HCT116 (cell line): ENCODE data around the gene ITGB1BP1. TPM values are rescaled to one million over a fixed set of nuclear protein-coding genes. Genes with fewer than 3 reads are reported as not detected.

Experiments
- ATAC-seq: fragments of 200-7000 bp; cut with Tn5 transposase; 2 replicates; pipeline ENCODE4 v1.9.1; 2020; ENCODE audit warnings: mild to moderate bottlenecking, moderate library complexity
- BruUV-seq: library from RNA; stranded (reverse); fragments of 400-500 nt; replicated peaks from 2 replicates; lab custom pipeline; 2021; lab: Mats Ljungman, UMichigan
- CTCF ChIA-PET: fragments of 300-600 bp; sonication (Branson Sonifier 250); formaldehyde crosslinking; loops from one replicate; lab custom pipeline; 2021; ENCODE audit warnings: antibody characterized with exemption; lab: Charles Lee
- POLR2A ChIA-PET: fragments of 300-600, 350-600 bp; sonication (Branson Sonifier 250); formaldehyde crosslinking; loops from one replicate; lab custom pipeline; 2021; ENCODE audit warnings: antibody characterized with exemption; lab: Charles Lee
- RAD21 ChIA-PET, 2 experiments: fragments of 300-600 bp; sonication (Branson Sonifier 250); formaldehyde crosslinking; loops; one replicate each; lab custom pipeline; 2023; ENCODE audit warnings: low total read pairs in 2 of 2; ENCODE audit not compliant: uncharacterized antibody in 2 of 2, unreplicated experiment in 2 of 2, low non-redundant PET in 1 of 2; lab: Charles Lee
- DNase-seq: peaks from one replicate; pipeline ENCODE4 v3.0.0-alpha.2; 2010; ENCODE audit warnings: low read depth, low spot score
- H2AFZ ChIP-seq: fragments of 200-600 bp; shearing (Covaris generic), sonication (generic); 2 replicates; pipeline ENCODE4 v1.6.1; 2017; ENCODE audit warnings: low read depth, mixed run types, mixed read lengths, antibody characterized with exemption, low read length; ENCODE audit not compliant: poor library complexity, severe bottlenecking
- H3K27ac ChIP-seq: 2 replicates; pipeline ENCODE4 v1.5.1; 2012; ENCODE audit warnings: low read depth, low read length
- H3K27me3 ChIP-seq: fragments of 200-600 bp; sonication (generic); 2 replicates; pipeline ENCODE4 v1.6.1; 2016; ENCODE audit warnings: mixed run types, low read length, mixed read lengths; ENCODE audit not compliant: insufficient read depth
- H3K36me3 ChIP-seq, 2 experiments: fragments of 200-500 bp in 1 of 2; fragments of 200-600 bp in 1 of 2; sonication (Bioruptor generic) in 1 of 2; sonication (generic) in 1 of 2; 2 replicates each; pipeline versions ENCODE4 v1.5.1 to v1.6.1; 2014 to 2016; ENCODE audit warnings: low read length in 2 of 2, inconsistent platforms in 1 of 2, mixed read lengths in 1 of 2, mixed run types in 1 of 2; ENCODE audit not compliant: insufficient read depth in 2 of 2, control insufficient read depth in 1 of 2
- H3K4me1 ChIP-seq, 2 experiments: fragments of 200-600 bp in 1 of 2; sonication (generic) in 1 of 2; 2 replicates each; pipeline versions ENCODE4 v1.5.1 to v1.6.1; 2012 to 2017; ENCODE audit warnings: low read length in 2 of 2, inconsistent platforms in 1 of 2, mild to moderate bottlenecking in 1 of 2, mixed read lengths in 1 of 2, mixed run types in 1 of 2, moderate library complexity in 1 of 2; ENCODE audit not compliant: insufficient read depth in 2 of 2, control insufficient read depth in 1 of 2
- H3K4me2 ChIP-seq: fragments of 200-600 bp; sonication (generic); 2 replicates; pipeline ENCODE4 v1.6.1; 2017; ENCODE audit warnings: mixed run types, low read length, mixed read lengths
- H3K4me3 ChIP-seq, 2 experiments: fragments of 200-600 bp in 1 of 2; sonication (generic) in 1 of 2; replicated peaks in 1 of 2; 2 replicates each; pipeline ENCODE4 v1.5.1; 2011 to 2016; ENCODE audit warnings: low read length in 2 of 2, control low read depth in 1 of 2, low read depth in 1 of 2, mild to moderate bottlenecking in 1 of 2, mixed read lengths in 1 of 2, mixed run types in 1 of 2
- H3K79me2 ChIP-seq: fragments of 200-600 bp; sonication (generic); 2 replicates; pipeline ENCODE4 v1.6.1; 2017; ENCODE audit warnings: mild to moderate bottlenecking, mixed run types, low read length, moderate library complexity, mixed read lengths; ENCODE audit not compliant: insufficient read depth
- H3K9ac ChIP-seq: fragments of 200-600 bp; sonication (generic); 2 replicates; pipeline ENCODE4 v1.6.1; 2016; ENCODE audit warnings: low read length, mixed read lengths
- H3K9me2 ChIP-seq: fragments of 200-600 bp; sonication (generic), shearing (Covaris generic); 2 replicates; pipeline ENCODE4 v1.6.1; 2017; ENCODE audit warnings: mixed run types, mild to moderate bottlenecking, moderate library complexity; ENCODE audit not compliant: insufficient read depth
- H3K9me3 ChIP-seq, 2 experiments: fragments of 200-500 bp in 1 of 2; fragments of 200-600 bp in 1 of 2; sonication (Bioruptor generic) in 1 of 2; sonication (generic) in 1 of 2; 2 replicates each; pipeline ENCODE4 v1.6.1; 2014 to 2017; ENCODE audit warnings: low read length in 2 of 2, mixed read lengths in 2 of 2, inconsistent platforms in 1 of 2, low read depth in 1 of 2, mild to moderate bottlenecking in 1 of 2, mixed run types in 1 of 2, moderate library complexity in 1 of 2; ENCODE audit not compliant: control insufficient read depth in 1 of 2, insufficient read depth in 1 of 2
- H4K20me1 ChIP-seq: fragments of 200-600 bp; sonication (generic), shearing (Covaris generic); 2 replicates; pipeline ENCODE4 v1.6.1; 2017; ENCODE audit warnings: mixed run types, mild to moderate bottlenecking, moderate library complexity; ENCODE audit not compliant: insufficient read depth
- CEBPB ChIP-seq: IDR thresholded peaks from 2 replicates; pipeline ENCODE4 v1.6.1; 2012; ENCODE audit warnings: low read depth
- ELF1 ChIP-seq: IDR thresholded peaks from 2 replicates; pipeline ENCODE4 v1.6.1; 2012; ENCODE audit warnings: low read depth, borderline replicate concordance
- EZH2 ChIP-seq: fragments of 200-600 bp; sonication (generic); IDR thresholded peaks from 2 replicates; pipeline ENCODE4 v1.6.1; 2017; ENCODE audit warnings: antibody characterized with exemption, mixed run types
- EZH2phosphoT487 ChIP-seq: fragments of 200-600 bp; IDR thresholded peaks from 2 replicates; pipeline ENCODE4 v1.6.1; 2018; ENCODE audit warnings: antibody characterized with exemption, borderline replicate concordance
- JUND ChIP-seq: IDR thresholded peaks from 2 replicates; pipeline ENCODE4 v1.6.1; 2012
- POLR2A ChIP-seq: IDR thresholded peaks from 2 replicates; pipeline ENCODE4 v1.7.0; 2011; ENCODE audit warnings: borderline replicate concordance; ENCODE audit not compliant: insufficient read depth, insufficient read length; ENCODE audit errors: extremely low read depth
- POLR2AphosphoS5 ChIP-seq: IDR thresholded peaks from 2 replicates; pipeline ENCODE4 v1.6.1; 2011; ENCODE audit warnings: mild to moderate bottlenecking, low read depth, low read length, moderate library complexity
- SP1 ChIP-seq: IDR thresholded peaks from 2 replicates; pipeline ENCODE4 v1.6.1; 2012; ENCODE audit warnings: low read depth
- SRF ChIP-seq: IDR thresholded peaks from 2 replicates; pipeline ENCODE4 v1.6.1; 2012; ENCODE audit warnings: low read depth
- TCF7L2 ChIP-seq: IDR thresholded peaks from 2 replicates; pipeline ENCODE4 v1.7.0; 2011; ENCODE audit warnings: borderline replicate concordance, inconsistent platforms; ENCODE audit not compliant: insufficient read depth, insufficient read length; ENCODE audit errors: extremely low read depth
- ZFX ChIP-seq: fragments of 450-650 bp; IDR thresholded peaks from 2 replicates; pipeline ENCODE4 v1.6.1; 2017
- ZNF274 ChIP-seq: fragments of 200-500 bp; sonication (Bioruptor generic); IDR thresholded peaks from 2 replicates; pipeline ENCODE4 v1.6.1; 2014; ENCODE audit warnings: mild to moderate bottlenecking, low read depth, low read length, inconsistent platforms
- intact Hi-C: fragments of 100-400 bp; cut with micrococcal nuclease; formaldehyde crosslinking; loops from 2 replicates; pipeline ENCODE4 v1.10.0; 2022
- total RNA-seq: library from RNA; stranded (reverse); gene quantifications from one replicate; pipeline ENCODE4 v1.2.1, GENCODE V29; 2021; ENCODE audit not compliant: unreplicated experiment
- TF ChIP-seq, protein P1 (sequence below): IDR thresholded peaks from 2 replicates; pipeline ENCODE4 v1.6.1; 2012; ENCODE audit warnings: low read depth

The ITGB1BP1 gene
- total RNA-seq, 1 experiment from 2014 or later = 86.9 TPM

DNA sequence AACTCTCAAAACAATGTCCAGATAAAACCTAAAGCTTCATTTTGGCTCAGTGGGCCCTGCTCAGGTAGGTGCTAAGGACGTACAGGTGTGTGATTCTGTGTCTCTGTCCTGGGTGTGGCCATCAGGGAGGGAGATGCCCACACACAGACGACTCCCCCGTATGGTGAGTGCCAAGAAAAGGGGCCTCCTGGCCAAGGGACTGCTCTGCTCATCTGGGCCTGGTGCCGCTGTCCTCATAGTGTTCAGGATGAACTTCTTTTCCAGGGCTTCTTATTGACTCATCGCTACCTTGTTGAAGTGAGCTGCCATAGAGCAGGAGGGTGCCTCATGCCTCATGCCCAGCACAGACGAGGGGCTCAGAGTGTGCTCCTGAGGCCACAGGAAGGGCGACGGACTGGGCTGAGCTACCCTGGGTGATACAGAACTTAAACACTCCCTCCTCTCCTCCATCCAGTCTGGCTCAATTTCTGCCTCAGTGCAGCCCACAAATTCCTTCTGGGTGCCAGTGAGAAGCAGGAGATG lies 57.8 kb downstream of the ITGB1BP1 start (continued):
- TF ChIP-seq, protein P1, sequence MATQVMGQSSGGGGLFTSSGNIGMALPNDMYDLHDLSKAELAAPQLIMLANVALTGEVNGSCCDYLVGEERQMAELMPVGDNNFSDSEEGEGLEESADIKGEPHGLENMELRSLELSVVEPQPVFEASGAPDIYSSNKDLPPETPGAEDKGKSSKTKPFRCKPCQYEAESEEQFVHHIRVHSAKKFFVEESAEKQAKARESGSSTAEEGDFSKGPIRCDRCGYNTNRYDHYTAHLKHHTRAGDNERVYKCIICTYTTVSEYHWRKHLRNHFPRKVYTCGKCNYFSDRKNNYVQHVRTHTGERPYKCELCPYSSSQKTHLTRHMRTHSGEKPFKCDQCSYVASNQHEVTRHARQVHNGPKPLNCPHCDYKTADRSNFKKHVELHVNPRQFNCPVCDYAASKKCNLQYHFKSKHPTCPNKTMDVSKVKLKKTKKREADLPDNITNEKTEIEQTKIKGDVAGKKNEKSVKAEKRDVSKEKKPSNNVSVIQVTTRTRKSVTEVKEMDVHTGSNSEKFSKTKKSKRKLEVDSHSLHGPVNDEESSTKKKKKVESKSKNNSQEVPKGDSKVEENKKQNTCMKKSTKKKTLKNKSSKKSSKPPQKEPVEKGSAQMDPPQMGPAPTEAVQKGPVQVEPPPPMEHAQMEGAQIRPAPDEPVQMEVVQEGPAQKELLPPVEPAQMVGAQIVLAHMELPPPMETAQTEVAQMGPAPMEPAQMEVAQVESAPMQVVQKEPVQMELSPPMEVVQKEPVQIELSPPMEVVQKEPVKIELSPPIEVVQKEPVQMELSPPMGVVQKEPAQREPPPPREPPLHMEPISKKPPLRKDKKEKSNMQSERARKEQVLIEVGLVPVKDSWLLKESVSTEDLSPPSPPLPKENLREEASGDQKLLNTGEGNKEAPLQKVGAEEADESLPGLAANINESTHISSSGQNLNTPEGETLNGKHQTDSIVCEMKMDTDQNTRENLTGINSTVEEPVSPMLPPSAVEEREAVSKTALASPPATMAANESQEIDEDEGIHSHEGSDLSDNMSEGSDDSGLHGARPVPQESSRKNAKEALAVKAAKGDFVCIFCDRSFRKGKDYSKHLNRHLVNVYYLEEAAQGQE = no peak
- TF ChIP-seq ELF1 (no peak), CEBPB (no peak), SRF (no peak), EZH2 (no peak), POLR2AphosphoS5 (no peak), JUND (no peak), EZH2phosphoT487 (no peak)

DNA sequence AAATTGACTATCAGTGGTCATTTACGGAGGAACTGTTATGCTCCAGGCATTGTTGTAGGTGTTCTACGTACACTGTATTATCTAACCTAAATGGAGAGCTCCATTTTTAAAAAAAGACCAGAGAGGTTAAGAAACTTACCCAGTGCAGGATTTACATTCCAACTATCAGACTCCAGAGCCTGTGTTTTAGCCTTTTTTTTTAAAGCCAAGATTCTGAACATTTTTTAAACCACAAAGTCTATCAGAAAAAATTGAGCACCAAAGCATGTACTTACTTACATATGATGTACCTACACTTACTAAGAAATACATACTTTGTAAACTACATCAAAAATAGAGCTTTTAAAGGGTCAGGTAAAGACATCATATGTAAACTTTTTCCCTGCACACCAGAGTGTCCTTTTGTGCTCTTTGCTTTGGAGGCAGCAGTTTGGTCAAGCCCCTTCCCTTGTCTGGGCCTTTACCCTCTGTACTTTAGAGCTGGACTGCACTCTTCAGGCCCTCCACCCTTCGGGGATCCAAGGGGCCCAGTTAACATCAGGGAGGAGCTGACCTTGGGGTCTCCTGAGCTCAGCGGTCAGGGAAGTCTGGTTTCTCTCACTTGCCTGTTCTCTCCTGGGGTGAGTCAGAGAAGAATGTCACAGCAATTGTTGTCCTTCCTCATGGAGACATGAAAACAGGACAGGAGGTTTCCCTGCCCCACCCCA lies 58.4 kb downstream of the ITGB1BP1 start:
- BruUV-seq = no TSS peak
- CTCF ChIA-PET = no interaction called here

More for the DNA sequence above, 58.4 kb downstream of the ITGB1BP1 start:
- Histone ChIP-seq H3K27me3 (no peaks in the 10 kb centered on the region), H3K4me3 (no peak overlapping the region), H3K4me2 (no peak overlapping the region), H2AFZ (no peak overlapping the region), H3K27ac (no peak overlapping the region), H4K20me1 (no peaks in the 10 kb centered on the region), H3K9me2 (no peaks in the 10 kb centered on the region), H3K4me1 (no peaks in the 10 kb centered on the region; a peak in 1 of 4 replicates), H3K9me3 (no peaks in the 10 kb centered on the region), H3K9ac (no peak overlapping the region), H3K79me2 (no peaks in the 10 kb centered on the region), H3K36me3 (no peaks in the 10 kb centered on the region; a peak in 1 of 4 replicates)
- intact Hi-C loops = no loop called here
- ChIA-PET RAD21 (no interaction called here), POLR2A (no interaction called here)
- DNase-seq (no peak), ATAC-seq (no peak)
- TF ChIP-seq ZFX (no peak), POLR2AphosphoS5 (no peak), ELF1 (no peak), ZNF274 (no peak), SP1 (no peak), TCF7L2 (no peak), POLR2A (no peak)
